Neural progenitor cell (in vitro differentiated cells): ENCODE results near the gene MED9.

Source experiments
- EZH2 ChIP-seq: fragments of 200-600 bp; sonication (generic); IDR thresholded peaks from 2 replicates; pipeline ENCODE4 v1.6.1; 2017; ENCODE audit warnings: antibody characterized with exemption, mild to moderate bottlenecking, moderate library complexity
- TF ChIP-seq, protein P1 (sequence below): fragments of 200-600 bp; sonication (generic); IDR thresholded peaks from 2 replicates; pipeline ENCODE4 v1.5.1; 2017; ENCODE audit warnings: antibody characterized with exemption, mild to moderate bottlenecking

GRCh38 chr17:17434477-17434876, 42.3 kb upstream of the MED9 start:
- no peak for TF ChIP-seq EZH2
- TF ChIP-seq, protein P1, sequence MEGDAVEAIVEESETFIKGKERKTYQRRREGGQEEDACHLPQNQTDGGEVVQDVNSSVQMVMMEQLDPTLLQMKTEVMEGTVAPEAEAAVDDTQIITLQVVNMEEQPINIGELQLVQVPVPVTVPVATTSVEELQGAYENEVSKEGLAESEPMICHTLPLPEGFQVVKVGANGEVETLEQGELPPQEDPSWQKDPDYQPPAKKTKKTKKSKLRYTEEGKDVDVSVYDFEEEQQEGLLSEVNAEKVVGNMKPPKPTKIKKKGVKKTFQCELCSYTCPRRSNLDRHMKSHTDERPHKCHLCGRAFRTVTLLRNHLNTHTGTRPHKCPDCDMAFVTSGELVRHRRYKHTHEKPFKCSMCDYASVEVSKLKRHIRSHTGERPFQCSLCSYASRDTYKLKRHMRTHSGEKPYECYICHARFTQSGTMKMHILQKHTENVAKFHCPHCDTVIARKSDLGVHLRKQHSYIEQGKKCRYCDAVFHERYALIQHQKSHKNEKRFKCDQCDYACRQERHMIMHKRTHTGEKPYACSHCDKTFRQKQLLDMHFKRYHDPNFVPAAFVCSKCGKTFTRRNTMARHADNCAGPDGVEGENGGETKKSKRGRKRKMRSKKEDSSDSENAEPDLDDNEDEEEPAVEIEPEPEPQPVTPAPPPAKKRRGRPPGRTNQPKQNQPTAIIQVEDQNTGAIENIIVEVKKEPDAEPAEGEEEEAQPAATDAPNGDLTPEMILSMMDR, result no peak
